Endothelial cell (in vitro differentiated cells): ENCODE data around the gene IGFN1. TPM values are rescaled to one million over a fixed set of nuclear protein-coding genes. Genes with fewer than 3 reads are reported as not detected.

Source experiments
- DNase-seq: peaks from one replicate; pipeline ENCODE4 v3.0.0; 2021; ENCODE audit warnings: low spot score
- H3K27ac Mint-ChIP-seq: one replicate; pipeline ENCODE4 v1.8.0; 2021; ENCODE audit warnings: mixed read lengths, inconsistent platforms; ENCODE audit not compliant: unreplicated experiment
- H3K27me3 Mint-ChIP-seq: one replicate; pipeline ENCODE4 v1.8.0; 2021; ENCODE audit warnings: mild to moderate bottlenecking, moderate library complexity, mixed read lengths, inconsistent platforms; ENCODE audit not compliant: unreplicated experiment
- H3K36me3 Mint-ChIP-seq: one replicate; pipeline ENCODE4 v1.8.0; 2021; ENCODE audit warnings: mild to moderate bottlenecking, low read depth, mixed read lengths, inconsistent platforms; ENCODE audit not compliant: unreplicated experiment
- H3K4me1 Mint-ChIP-seq: one replicate; pipeline ENCODE4 v1.8.0; 2021; ENCODE audit warnings: mild to moderate bottlenecking, mixed read lengths, inconsistent platforms; ENCODE audit not compliant: unreplicated experiment
- H3K4me3 Mint-ChIP-seq: one replicate; pipeline ENCODE4 v1.8.0; 2021; ENCODE audit warnings: mild to moderate bottlenecking, mixed read lengths, inconsistent platforms; ENCODE audit not compliant: unreplicated experiment
- H3K9me3 Mint-ChIP-seq: one replicate; pipeline ENCODE4 v1.8.0; 2021; ENCODE audit warnings: mixed read lengths, inconsistent platforms; ENCODE audit not compliant: unreplicated experiment
- CTCF ChIP-seq: fragments of 200-600 bp; sonication (generic); IDR thresholded peaks from one replicate; pipeline ENCODE4 v1.5.0; 2021; ENCODE audit warnings: antibody characterized with exemption; ENCODE audit not compliant: unreplicated experiment
- total RNA-seq: library from RNA; stranded (reverse); fragmentation: NEBNext Ultra II Directional; extraction: Animal tissue kit (Norgen Biotek cat#: 25700); gene quantifications from one replicate; pipeline ENCODE4 v1.2.1, GENCODE V29; 2021; ENCODE audit not compliant: unreplicated experiment

IGFN1 gene
- total RNA-seq, 1 donor from 2014 or later = not detected

- H3K4me3 Mint-ChIP-seq = no peak overlapping the region
- peaks cover 4% of the 10 kb centered on the region for H3K27me3 Mint-ChIP-seq
- no peaks in the 10 kb centered on the region for H3K9me3 Mint-ChIP-seq
Observed at GRCh38 chr1:201264554-201264953, 73.9 kb downstream of the IGFN1 start.

GRCh38 chr1:201265756-201266155, 75.1 kb downstream of the IGFN1 start:
- Mint-ChIP-seq H3K4me3 (no peak overlapping the region), H3K27me3 (peaks cover 4% of the 10 kb centered on the region), H3K4me1 (peaks cover 12% of the 10 kb centered on the region), H3K36me3 (no peaks in the 10 kb centered on the region), H3K27ac (no peak overlapping the region), H3K9me3 (no peaks in the 10 kb centered on the region)
- TF ChIP-seq CTCF = no peak
- no peak for DNase-seq

More at GRCh38 chr1:201264554-201264953, 73.9 kb downstream of the IGFN1 start:
- H3K27ac Mint-ChIP-seq = no peak overlapping the region
- no peak for DNase-seq
- peaks cover 6% of the 10 kb centered on the region for H3K4me1 Mint-ChIP-seq
- H3K36me3 Mint-ChIP-seq = peaks cover 4% of the 10 kb centered on the region
- TF ChIP-seq CTCF = no peak

GRCh38 chr1:201266276-201266675, 75.7 kb downstream of the IGFN1 start:
- Mint-ChIP-seq H3K4me3 (no peak overlapping the region), H3K36me3 (no peaks in the 10 kb centered on the region), H3K27me3 (peaks cover 2% of the 10 kb centered on the region), H3K9me3 (no peaks in the 10 kb centered on the region), H3K27ac (no peak overlapping the region), H3K4me1 (peaks cover 12% of the 10 kb centered on the region)
- TF ChIP-seq CTCF = no peak
- no peak for DNase-seq

- no peak for TF ChIP-seq CTCF
- Mint-ChIP-seq H3K9me3 (no peaks in the 10 kb centered on the region), H3K4me1 (peaks cover 12% of the 10 kb centered on the region), H3K4me3 (no peak overlapping the region), H3K27me3 (peaks cover 2% of the 10 kb centered on the region), H3K36me3 (no peaks in the 10 kb centered on the region), H3K27ac (no peak overlapping the region)
- no peak for DNase-seq
Observed at GRCh38 chr1:201266774-201267173, 76.2 kb downstream of the IGFN1 start.

GRCh38 chr1:201267481-201268229, 77.0 kb downstream of the IGFN1 start:
- Mint-ChIP-seq H3K4me3 (no peak overlapping the region), H3K27ac (no peak overlapping the region), H3K36me3 (no peaks in the 10 kb centered on the region), H3K9me3 (no peaks in the 10 kb centered on the region), H3K4me1 (peaks cover 12% of the 10 kb centered on the region), H3K27me3 (peaks cover 2% of the 10 kb centered on the region)
- no peak for DNase-seq
- TF ChIP-seq CTCF = no peak
